Measurements from ENCODE around the gene MRC2.

GRCh38 chr17:62653826-62654761 lies 26.6 kb downstream of the MRC2 start:
- TF ChIP-seq REST (IDR thresholded peaks at IDR 0.05; ENCODE audit: borderline replicate concordance) (no peak), REST (CRISPR knock-in tag; IDR thresholded peaks at IDR 0.05; ENCODE audit: low read depth) (no peak), CBFA2T2 (conservative IDR thresholded peaks at IDR 0.05) (no peak), HDAC2 (IDR thresholded peaks at IDR 0.05) (no peak), PATZ1 (CRISPR knock-in tag; IDR thresholded peaks at IDR 0.05; ENCODE audit: borderline replicate concordance) (no peak), TFE3 (CRISPR knock-in tag; IDR thresholded peaks at IDR 0.05) (no peak), DMBX1 (CRISPR knock-in tag; IDR thresholded peaks at IDR 0.05; ENCODE audit: borderline replicate concordance) (no peak), RCOR1 (IDR thresholded peaks at IDR 0.05; ENCODE audit: borderline replicate concordance in 1 of 2, low read depth in 2 of 2, low read length in 2 of 2) (no peak), CTCF (IDR thresholded peaks at IDR 0.05 in 2 of 3, conservative IDR thresholded peaks at IDR 0.05 in 1 of 3; ENCODE audit: insufficient read depth in 2 of 3, low read depth in 1 of 3, low read length in 3 of 3) (no peak), SMAD1 (IDR thresholded peaks at IDR 0.05; ENCODE audit: low read depth, low read length, partially characterized antibody) (no peak), EGR1 (conservative IDR thresholded peaks at IDR 0.05) (no peak)

Measured in K562 (cell line).